Measurements from ENCODE around the gene ADD1. TPM values are rescaled to one million over a fixed set of nuclear protein-coding genes. Genes with fewer than 3 reads are reported as not detected.

ADD1 gene
- total RNA-seq, 1 experiment from 2014 or later, result 62.5 TPM

DNA sequence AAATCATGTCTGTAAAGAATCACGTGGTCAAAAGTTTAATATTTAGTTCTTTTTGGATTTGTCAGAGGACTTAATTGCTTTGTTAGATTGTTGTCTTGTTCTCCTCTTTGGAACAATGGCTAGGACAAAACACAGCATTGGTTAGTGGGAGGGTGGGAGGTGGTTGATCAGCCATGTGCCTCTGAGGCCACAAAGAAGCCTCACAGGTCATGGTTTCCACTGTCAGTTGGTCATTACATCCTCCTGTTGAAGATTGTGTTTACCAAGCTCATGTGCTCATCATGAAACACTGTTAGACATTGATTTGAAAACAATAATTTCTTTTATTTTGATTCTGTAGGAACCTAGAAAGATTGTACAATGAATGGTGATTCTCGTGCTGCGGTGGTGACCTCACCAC, 31.9 kb downstream of the ADD1 start:
- no peak overlapping the region for H3K4me3 ChIP-seq
- no peaks in the 10 kb centered on the region for H3K9me3 ChIP-seq
- H3K27me3 ChIP-seq, result no peaks in the 10 kb centered on the region
- peaks cover 3% of the 10 kb centered on the region; the same call in 1 of the 2 replicates for H3K36me3 ChIP-seq
- DNase-seq, result no peak

DNA sequence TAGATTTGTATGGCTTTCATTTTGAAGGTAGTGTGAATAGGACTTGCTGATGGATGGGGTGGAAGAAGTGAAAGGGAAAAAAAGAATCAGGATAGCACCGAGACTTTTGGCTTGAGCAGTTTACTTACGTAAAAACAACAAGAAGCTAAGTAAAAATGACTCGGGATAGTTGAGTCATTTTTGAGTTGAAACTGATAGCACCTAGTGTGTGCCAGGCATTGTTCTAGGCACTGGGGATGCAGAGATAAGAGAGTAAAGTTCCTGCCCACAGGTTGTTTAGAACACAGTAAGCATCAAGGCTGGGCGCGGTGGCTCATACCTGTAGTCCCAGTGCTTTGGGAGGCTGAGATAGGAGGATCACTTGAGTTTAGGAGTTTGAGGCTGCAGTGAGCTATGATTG, 34.7 kb downstream of the ADD1 start:
- H3K36me3 ChIP-seq, result peaks cover 3% of the 10 kb centered on the region; the same call in 1 of the 2 replicates
- H3K9me3 ChIP-seq, result no peaks in the 10 kb centered on the region
- H3K27me3 ChIP-seq, result no peaks in the 10 kb centered on the region
- H3K4me3 ChIP-seq, result no peak overlapping the region
- no peak for DNase-seq

DNA sequence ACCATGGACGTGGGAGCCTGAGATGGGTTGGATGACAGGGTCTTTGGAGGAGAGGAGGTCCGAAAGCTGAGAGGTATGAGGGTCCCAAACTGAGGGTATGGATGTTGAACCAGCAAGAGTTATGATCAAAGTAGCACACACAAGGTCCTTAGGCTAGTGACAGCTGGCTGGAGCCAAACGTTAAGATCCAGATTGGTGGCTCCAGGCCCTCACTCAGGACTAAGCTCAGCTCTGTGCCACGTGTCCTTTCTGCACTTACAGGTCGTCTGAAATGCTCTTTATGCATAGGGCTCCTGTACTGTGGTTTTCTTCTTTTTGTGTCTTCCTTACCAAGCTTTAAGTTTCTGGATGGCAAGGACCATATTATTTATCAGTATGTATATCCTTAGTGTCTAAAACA, 35.4 kb downstream of the ADD1 start:
- H3K36me3 ChIP-seq, result peaks cover 3% of the 10 kb centered on the region; the same call in 1 of the 2 replicates
- DNase-seq, result no peak
- no peak overlapping the region for H3K4me3 ChIP-seq
- no peaks in the 10 kb centered on the region for H3K27me3 ChIP-seq
- no peaks in the 10 kb centered on the region for H3K9me3 ChIP-seq

DNA sequence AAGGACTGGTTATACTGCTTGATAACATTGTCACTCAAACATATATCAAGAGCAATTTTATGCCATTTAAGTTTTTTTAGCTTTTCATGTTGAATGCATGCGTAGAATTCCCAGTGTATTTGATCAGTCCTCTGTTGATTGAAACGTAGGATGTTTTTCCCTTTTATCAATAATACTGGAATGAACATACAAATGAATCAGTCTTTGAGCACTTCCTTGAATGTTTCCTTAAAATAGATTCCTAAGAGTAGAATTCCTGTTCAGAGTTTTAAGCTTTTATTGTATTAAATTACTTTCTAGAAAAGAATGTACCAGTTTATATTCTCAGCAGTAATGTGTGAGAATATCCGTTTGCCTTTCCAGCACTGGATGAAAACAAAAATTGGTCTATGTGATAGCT, 37.8 kb downstream of the ADD1 start:
- H3K4me3 ChIP-seq, result no peak overlapping the region
- H3K9me3 ChIP-seq, result no peaks in the 10 kb centered on the region
- DNase-seq, result no peak
- H3K36me3 ChIP-seq, result peaks cover 8% of the 10 kb centered on the region
- no peaks in the 10 kb centered on the region for H3K27me3 ChIP-seq

DNA sequence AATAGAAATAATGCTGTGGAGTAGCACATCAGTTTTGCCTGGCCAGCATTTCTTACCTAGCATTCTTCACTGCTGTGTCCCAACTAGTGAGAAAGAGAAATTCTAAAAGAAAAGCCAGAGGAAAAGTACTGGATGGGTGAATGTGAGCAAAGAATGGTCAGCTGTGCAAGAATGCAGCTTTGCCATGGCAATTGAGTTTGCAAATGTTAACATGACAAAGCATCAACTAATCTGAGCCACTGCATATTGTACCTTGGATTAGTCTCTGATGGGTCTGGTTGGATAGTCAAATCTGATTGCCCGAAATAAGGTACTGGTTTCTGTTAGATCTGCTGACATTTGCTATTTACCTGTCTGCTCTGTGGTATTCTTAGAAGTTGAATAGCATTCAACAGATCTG, 38.7 kb downstream of the ADD1 start:
- Histone ChIP-seq H3K4me3 (no peak overlapping the region), H3K36me3 (peaks cover 8% of the 10 kb centered on the region), H3K27me3 (no peaks in the 10 kb centered on the region), H3K9me3 (no peaks in the 10 kb centered on the region)
- no peak for DNase-seq

DNA sequence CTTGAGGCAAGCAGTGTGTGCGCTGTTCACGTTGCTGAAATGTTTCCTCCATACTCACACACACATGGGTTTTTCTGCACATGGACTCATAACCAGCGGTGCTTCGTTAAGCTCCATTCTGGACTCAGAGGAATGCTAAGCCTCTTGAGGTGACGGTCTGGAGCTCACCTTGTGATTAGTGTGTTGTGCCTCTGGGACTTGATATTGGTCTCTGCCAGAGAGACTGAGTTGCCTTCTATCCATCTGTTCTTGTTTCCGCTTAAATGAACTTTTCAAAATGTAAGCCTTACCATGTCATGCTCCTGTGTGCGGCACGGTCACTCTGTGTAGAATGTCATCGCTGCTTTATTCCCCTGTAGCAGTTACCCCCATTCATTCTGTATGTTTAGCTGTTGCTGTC, 42.5 kb downstream of the ADD1 start:
- Histone ChIP-seq H3K36me3 (peaks cover 8% of the 10 kb centered on the region), H3K4me3 (no peak overlapping the region), H3K27me3 (no peaks in the 10 kb centered on the region), H3K9me3 (no peaks in the 10 kb centered on the region)
- DNase-seq, result no peak

DNA sequence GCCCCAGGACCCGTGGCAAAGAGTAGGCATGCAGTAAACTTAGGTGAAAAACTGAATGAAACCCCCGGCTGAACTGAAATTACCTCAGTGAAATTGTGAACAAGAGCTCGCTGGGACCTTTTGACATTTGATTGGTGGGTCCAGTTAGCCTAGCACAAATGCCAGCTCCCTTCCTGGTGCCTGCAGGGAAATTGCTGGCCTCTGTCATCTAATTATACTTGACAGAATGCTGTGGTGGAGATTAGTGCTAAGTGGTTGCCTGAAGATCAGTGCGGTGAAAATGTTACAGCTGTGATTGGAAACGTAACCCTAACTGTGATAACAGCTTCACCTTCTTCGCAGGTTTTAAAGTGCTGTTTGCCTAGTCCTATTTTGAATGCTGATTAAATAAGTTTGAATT, 43.0 kb downstream of the ADD1 start:
- no peaks in the 10 kb centered on the region for H3K27me3 ChIP-seq
- H3K4me3 ChIP-seq, result no peak overlapping the region
- DNase-seq, result no peak
- no peaks in the 10 kb centered on the region for H3K9me3 ChIP-seq
- peaks cover 8% of the 10 kb centered on the region for H3K36me3 ChIP-seq

DNA sequence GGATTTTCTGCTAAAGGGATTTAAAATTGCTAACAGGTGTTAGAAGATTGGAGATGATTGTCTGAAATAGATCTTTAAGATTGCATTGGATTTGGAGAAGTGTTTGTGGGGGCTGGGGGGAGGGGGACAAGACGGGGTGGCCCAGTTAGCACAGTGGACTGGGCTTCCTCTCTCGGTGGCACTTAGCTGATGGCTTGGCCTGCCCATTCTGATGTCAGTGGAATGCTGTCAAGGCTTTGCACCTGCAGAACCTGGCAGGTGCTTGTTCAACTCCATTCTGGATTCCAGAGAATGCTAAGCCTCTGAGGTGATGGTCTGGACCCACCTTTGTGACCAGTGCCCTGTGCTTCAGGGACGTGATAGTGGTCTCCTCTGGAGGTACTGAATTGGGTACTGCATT, 43.7 kb downstream of the ADD1 start:
- no peaks in the 10 kb centered on the region for H3K9me3 ChIP-seq
- H3K27me3 ChIP-seq, result no peaks in the 10 kb centered on the region
- DNase-seq, result no peak
- no peak overlapping the region for H3K4me3 ChIP-seq
- H3K36me3 ChIP-seq, result peaks cover 8% of the 10 kb centered on the region

DNA sequence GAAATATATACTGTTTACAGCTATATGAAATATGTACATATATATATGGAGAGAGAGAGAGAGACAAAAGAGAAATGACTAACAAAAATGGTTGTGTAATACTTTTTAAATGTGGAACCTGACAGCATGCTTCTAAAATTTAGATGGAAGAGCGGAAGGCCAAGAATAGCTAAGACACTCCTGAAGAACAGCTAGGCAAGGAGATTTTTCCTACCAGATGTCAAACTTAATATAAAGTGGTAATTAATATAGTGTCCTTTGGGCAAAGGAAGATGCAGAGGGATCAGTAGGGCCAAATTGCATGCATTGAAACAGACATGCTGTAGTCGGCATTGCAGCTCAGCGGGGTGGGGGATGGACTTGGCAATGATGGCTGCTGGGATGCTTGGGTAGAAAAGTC, 45.2 kb downstream of the ADD1 start:
- Histone ChIP-seq H3K9me3 (no peaks in the 10 kb centered on the region), H3K36me3 (peaks cover 8% of the 10 kb centered on the region), H3K27me3 (no peaks in the 10 kb centered on the region), H3K4me3 (no peak overlapping the region)
- DNase-seq, result no peak

DNA sequence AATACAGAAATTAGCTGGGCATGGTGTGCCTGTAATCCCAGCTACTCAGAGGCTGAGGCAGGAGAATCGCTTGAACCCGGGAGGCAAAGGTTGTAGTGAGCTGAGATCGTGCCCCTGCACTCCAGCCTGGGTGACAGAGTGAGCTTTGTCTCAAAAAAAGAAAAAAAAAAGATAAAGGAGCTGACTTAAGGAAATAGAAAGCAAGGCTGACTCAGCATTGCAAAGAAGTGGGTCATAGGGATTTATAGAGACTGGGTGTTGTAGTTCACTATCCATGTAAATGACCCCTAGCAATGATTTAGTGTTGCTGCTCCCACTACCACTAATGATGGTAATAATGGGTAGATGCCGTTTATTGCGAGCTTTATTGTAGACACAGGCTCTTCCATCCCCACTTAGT, 47.6 kb downstream of the ADD1 start:
- Histone ChIP-seq H3K4me3 (no peak overlapping the region), H3K9me3 (no peaks in the 10 kb centered on the region), H3K36me3 (no peaks in the 10 kb centered on the region), H3K27me3 (no peaks in the 10 kb centered on the region)
- no peak for DNase-seq

DNA sequence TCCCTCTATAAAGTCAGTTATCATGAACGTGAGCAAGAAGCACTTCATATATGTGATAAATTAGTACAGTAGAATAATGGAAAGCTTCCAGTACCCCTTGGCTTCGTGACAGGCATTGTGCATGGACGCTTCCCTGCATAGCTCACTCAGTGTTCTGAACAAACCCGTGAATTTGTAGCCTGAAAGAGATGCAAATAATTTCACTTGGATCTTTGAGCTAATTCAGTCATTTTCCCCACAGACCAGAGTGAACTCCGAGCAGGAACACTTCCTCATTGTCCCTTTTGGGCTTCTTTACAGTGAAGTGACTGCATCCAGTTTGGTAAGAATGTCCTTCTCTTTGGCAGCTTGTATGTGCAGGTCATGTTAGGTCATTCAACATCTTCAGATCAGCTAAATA, 50.1 kb downstream of the ADD1 start:
- Histone ChIP-seq H3K27me3 (no peaks in the 10 kb centered on the region), H3K9me3 (no peaks in the 10 kb centered on the region), H3K4me3 (no peak overlapping the region), H3K36me3 (peaks cover 9% of the 10 kb centered on the region)
- DNase-seq, result no peak

DNA sequence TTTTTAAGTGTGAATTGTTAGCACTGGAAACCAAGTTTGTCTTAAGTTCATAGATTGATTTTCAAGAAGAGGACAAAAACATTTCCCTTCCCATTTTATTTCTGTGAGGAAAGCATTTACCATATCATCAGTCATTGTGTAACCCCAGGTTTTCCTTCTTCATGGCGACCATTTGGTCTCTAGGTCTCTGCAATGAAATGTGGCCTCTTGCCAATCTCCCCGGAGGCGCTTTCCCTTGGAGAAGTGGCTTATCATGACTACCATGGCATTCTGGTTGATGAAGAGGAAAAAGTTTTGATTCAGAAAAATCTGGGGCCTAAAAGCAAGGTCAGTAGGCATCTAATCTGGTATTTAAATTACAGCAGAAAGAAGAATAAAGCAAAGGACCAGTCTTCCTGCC, 54.4 kb downstream of the ADD1 start:
- no peaks in the 10 kb centered on the region for H3K9me3 ChIP-seq
- H3K4me3 ChIP-seq, result no peak overlapping the region
- H3K27me3 ChIP-seq, result no peaks in the 10 kb centered on the region
- peaks cover 14% of the 10 kb centered on the region for H3K36me3 ChIP-seq
- DNase-seq, result no peak

DNA sequence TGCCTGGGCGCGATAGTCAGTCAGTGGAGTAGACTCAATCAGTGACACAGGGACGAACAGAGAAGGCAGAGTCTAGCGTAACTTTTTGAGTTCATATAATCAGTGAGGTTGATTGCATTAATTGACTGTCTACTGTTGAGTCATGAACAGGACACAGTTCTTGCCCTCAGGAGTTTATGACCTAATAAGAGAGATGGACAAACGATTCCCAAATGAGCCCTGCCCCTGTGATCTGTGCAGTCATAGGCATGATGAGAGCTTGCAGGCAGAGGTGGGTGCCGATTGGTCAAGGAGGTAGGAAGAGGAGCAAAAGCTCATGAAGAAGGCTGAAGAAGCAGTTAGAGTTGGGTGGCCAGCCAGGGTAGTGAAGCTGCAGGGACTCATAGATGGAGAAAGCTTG, 57.1 kb downstream of the ADD1 start:
- Histone ChIP-seq H3K36me3 (peaks cover 14% of the 10 kb centered on the region), H3K27me3 (no peaks in the 10 kb centered on the region), H3K4me3 (no peak overlapping the region), H3K9me3 (no peaks in the 10 kb centered on the region)
- DNase-seq, result no peak

DNA sequence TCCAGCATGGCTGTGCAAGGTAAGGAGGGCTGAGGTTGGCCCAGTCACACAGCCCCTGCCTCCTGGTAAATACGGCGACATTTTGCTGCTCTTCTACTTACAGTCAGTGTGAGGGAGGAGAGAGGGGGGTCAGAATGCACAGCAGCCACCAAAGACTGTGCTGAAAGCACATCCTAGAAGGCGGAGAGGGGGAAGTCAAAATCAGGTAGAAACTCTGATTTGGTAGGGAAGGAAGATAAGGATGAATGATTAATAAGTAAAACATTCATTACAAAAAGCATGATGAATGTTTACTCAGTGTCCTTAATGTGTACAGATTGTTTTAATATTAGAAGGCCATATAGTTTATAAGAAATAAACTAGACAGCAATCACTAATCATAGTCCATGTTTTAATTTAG, 57.5 kb downstream of the ADD1 start:
- no peak for DNase-seq
- peaks cover 14% of the 10 kb centered on the region for H3K36me3 ChIP-seq
- H3K9me3 ChIP-seq, result no peaks in the 10 kb centered on the region
- H3K4me3 ChIP-seq, result no peak overlapping the region
- H3K27me3 ChIP-seq, result no peaks in the 10 kb centered on the region

DNA sequence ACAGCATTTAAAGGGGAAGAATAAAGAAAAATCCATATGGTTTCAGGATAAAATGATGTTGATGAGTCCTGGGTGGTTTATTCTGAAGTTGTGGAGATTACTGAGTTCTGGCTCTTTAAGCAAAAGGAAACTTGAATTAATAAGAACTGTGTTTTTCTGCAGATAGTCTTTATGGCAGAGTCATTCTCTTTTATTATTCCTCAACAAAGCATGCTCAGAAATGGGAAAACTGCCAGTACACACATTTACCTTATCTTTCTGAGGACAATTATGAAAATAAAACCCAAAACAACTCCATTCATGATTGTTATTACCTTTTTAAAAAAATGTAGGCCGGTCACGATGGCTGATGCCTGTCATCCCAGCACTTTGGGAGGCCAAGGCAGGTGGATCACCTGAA, 58.5 kb downstream of the ADD1 start:
- no peak for DNase-seq
- H3K36me3 ChIP-seq, result peaks cover 14% of the 10 kb centered on the region

DNA sequence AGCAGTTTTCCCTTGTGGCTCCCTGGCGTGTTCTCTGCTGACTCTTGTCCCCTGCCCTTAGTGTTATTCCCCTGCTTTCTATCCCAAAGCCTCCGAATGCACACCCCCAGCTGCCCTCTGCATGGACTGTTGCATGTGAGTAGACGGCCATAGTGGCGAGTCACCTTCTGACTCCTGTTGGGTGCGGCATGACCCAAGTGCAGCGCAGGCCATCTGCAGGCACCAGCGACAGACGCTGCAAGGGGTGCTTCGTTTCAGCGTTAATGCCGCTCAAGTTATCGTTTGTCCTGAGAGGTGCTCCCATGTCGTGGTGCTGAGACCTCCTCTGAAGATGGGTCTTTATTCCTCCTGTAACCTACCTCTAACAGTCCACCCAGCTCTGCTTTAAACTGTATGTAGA, 61.9 kb downstream of the ADD1 start:
- no peaks in the 10 kb centered on the region for H3K9me3 ChIP-seq
- H3K36me3 ChIP-seq, result no peaks in the 10 kb centered on the region
- DNase-seq, result no peak
- H3K27me3 ChIP-seq, result no peaks in the 10 kb centered on the region
- no peak overlapping the region for H3K4me3 ChIP-seq

More for the DNA sequence above, 58.5 kb downstream of the ADD1 start:
- Histone ChIP-seq H3K27me3 (no peaks in the 10 kb centered on the region), H3K4me3 (no peak overlapping the region), H3K9me3 (no peaks in the 10 kb centered on the region)

DNA sequence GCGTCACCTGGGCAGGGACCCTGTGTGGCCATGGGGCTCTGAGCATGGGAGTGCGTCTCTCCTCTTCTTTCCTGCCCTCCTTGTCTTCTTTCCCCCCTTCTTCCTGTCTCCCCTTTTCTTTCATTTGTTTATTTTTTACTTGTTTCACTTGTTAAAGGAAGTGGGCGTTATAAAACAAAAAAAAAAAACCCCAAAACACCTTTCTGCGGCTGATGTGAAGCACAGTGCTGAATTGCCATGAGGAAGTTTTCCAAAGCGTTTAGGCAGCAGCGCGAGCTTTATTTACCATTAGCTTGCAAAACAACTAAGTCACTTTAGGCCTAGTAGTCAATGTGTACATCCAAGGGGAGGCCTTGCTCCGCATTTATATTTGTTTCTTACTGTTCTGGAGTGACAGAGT, 62.6 kb downstream of the ADD1 start:
- Histone ChIP-seq H3K9me3 (no peaks in the 10 kb centered on the region), H3K4me3 (no peak overlapping the region), H3K36me3 (no peaks in the 10 kb centered on the region), H3K27me3 (no peaks in the 10 kb centered on the region)
- DNase-seq, result no peak

DNA sequence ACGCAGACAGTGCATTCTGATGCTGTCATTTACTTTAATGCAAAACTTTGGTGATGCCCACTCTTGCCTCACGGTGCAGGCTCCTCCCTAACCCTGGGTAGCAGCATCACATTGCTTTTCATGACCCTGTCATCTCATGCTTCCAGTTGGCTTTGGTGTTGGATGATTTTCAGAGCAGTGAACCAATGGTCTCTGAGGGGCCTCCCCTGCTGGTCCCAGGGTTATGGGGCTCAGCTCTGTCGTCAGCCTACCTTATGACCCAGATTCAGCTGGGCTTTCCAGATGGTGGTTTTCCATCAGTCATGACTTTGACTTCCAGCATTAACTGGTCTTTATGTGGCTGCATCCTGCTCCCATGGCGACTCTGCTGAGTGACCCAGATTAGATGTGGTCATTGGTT, 63.6 kb downstream of the ADD1 start:
- DNase-seq, result no peak
- H3K9me3 ChIP-seq, result no peaks in the 10 kb centered on the region
- H3K4me3 ChIP-seq, result no peak overlapping the region
- no peaks in the 10 kb centered on the region for H3K27me3 ChIP-seq
- no peaks in the 10 kb centered on the region for H3K36me3 ChIP-seq

DNA sequence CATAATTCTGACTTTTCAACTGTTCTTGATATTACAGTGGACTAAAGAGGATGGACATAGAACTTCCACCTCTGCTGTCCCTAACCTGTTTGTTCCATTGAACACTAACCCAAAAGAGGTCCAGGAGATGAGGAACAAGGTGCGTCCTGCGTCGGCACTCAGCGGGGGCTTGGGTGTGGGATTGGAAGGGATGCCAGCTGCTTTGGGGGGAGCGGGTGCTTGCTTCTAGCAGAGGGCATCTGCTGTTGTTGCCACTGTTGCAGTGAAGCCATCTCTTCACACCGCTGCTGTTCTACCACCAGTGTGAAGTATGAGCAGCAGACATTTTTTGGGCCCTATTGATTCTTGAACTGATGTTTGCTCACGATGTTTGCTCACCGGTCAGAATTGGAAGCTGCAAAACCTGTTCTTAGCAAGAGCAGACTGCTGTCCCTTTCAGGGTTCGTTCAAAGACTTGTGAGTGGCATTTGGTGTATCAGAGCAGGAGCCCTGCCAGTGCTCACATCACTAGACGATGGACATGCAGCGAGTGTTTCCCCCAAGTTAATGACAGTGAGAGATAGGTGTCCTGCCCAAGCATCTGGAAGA, 64.2 kb downstream of the ADD1 start:
- Histone ChIP-seq H3K27me3 (no peaks in the 10 kb centered on the region), H3K9me3 (no peaks in the 10 kb centered on the region), H3K4me3 (no peak overlapping the region), H3K36me3 (no peaks in the 10 kb centered on the region)
- DNase-seq, result no peak
